Measurements from ENCODE around the gene RIMBP2.

RIMBP2 gene

GRCh38 chr12:130405332-130405731 lies 310.8 kb downstream of the RIMBP2 start:
- WGBS, 2 experiments, result 57 to 65% methylated on average over 7 of the region's 7 CpGs

GRCh38 chr12:130401703-130402102 lies 314.4 kb downstream of the RIMBP2 start:
- Histone ChIP-seq H3K4me1 (ENCODE audit: control insufficient read depth, insufficient read depth, low read length) (peaks cover 5% of the 10 kb centered on the region), H3K9me3 (ENCODE audit: control insufficient read depth, low read length) (no peaks in the 10 kb centered on the region), H3K27ac (ENCODE audit: insufficient read depth, low read depth, low read length, poor library complexity, severe bottlenecking) (no peak overlapping the region), H3K27me3 (ENCODE audit: control insufficient read depth, insufficient read depth, low read length, poor library complexity, severe bottlenecking) (no peaks in the 10 kb centered on the region), H3K36me3 (ENCODE audit: control insufficient read depth, insufficient read depth, low read length) (no peaks in the 10 kb centered on the region), H3K4me3 (ENCODE audit: insufficient read depth, low read depth, low read length) (no peak overlapping the region)
- 86 to 92% methylated on average over 6 of the region's 6 CpGs for WGBS, 2 experiments

More at GRCh38 chr12:130405332-130405731, 310.8 kb downstream of the RIMBP2 start:
- Histone ChIP-seq H3K4me3 (ENCODE audit: insufficient read depth, low read depth, low read length) (no peak overlapping the region), H3K27me3 (ENCODE audit: control insufficient read depth, insufficient read depth, low read length, poor library complexity, severe bottlenecking) (no peaks in the 10 kb centered on the region), H3K4me1 (ENCODE audit: control insufficient read depth, insufficient read depth, low read length) (peaks cover 5% of the 10 kb centered on the region), H3K27ac (ENCODE audit: insufficient read depth, low read depth, low read length, poor library complexity, severe bottlenecking) (no peak overlapping the region), H3K36me3 (ENCODE audit: control insufficient read depth, insufficient read depth, low read length) (no peaks in the 10 kb centered on the region), H3K9me3 (ENCODE audit: control insufficient read depth, low read length) (no peaks in the 10 kb centered on the region)

- WGBS, 2 experiments, result 94 to 95% methylated on average over 12 of the region's 12 CpGs
- Histone ChIP-seq H3K4me3 (ENCODE audit: insufficient read depth, low read depth, low read length) (no peak overlapping the region), H3K36me3 (ENCODE audit: control insufficient read depth, insufficient read depth, low read length) (no peaks in the 10 kb centered on the region), H3K27me3 (ENCODE audit: control insufficient read depth, insufficient read depth, low read length, poor library complexity, severe bottlenecking) (no peaks in the 10 kb centered on the region), H3K9me3 (ENCODE audit: control insufficient read depth, low read length) (no peaks in the 10 kb centered on the region), H3K27ac (ENCODE audit: insufficient read depth, low read depth, low read length, poor library complexity, severe bottlenecking) (no peak overlapping the region), H3K4me1 (ENCODE audit: control insufficient read depth, insufficient read depth, low read length) (no peaks in the 10 kb centered on the region)
Measured at GRCh38 chr12:130398100-130398848, 317.8 kb downstream of the RIMBP2 start.

GRCh38 chr12:130396667-130397066 lies 319.4 kb downstream of the RIMBP2 start:
- Histone ChIP-seq H3K4me1 (ENCODE audit: control insufficient read depth, insufficient read depth, low read length) (no peaks in the 10 kb centered on the region), H3K27me3 (ENCODE audit: control insufficient read depth, insufficient read depth, low read length, poor library complexity, severe bottlenecking) (no peaks in the 10 kb centered on the region), H3K36me3 (ENCODE audit: control insufficient read depth, insufficient read depth, low read length) (no peaks in the 10 kb centered on the region), H3K27ac (ENCODE audit: insufficient read depth, low read depth, low read length, poor library complexity, severe bottlenecking) (no peak overlapping the region), H3K9me3 (ENCODE audit: control insufficient read depth, low read length) (no peaks in the 10 kb centered on the region), H3K4me3 (ENCODE audit: insufficient read depth, low read depth, low read length) (no peak overlapping the region)
- 92 to 95% methylated on average over 2 of the region's 2 CpGs for WGBS, 2 experiments

GRCh38 chr12:130394906-130395305 lies 321.2 kb downstream of the RIMBP2 start:
- H3K36me3 ChIP-seq (ENCODE audit: control insufficient read depth, insufficient read depth, low read length), result no peaks in the 10 kb centered on the region
- WGBS, 2 experiments, result 75 to 79% methylated on average over 4 of the region's 4 CpGs
- H3K27me3 ChIP-seq (ENCODE audit: control insufficient read depth, insufficient read depth, low read length, poor library complexity, severe bottlenecking), result no peaks in the 10 kb centered on the region
- no peaks in the 10 kb centered on the region for H3K4me1 ChIP-seq (ENCODE audit: control insufficient read depth, insufficient read depth, low read length)
- H3K27ac ChIP-seq (ENCODE audit: insufficient read depth, low read depth, low read length, poor library complexity, severe bottlenecking), result no peak overlapping the region
- no peak overlapping the region for H3K4me3 ChIP-seq (ENCODE audit: insufficient read depth, low read depth, low read length)
- H3K9me3 ChIP-seq (ENCODE audit: control insufficient read depth, low read length), result no peaks in the 10 kb centered on the region

GRCh38 chr12:130391186-130391585 lies 324.9 kb downstream of the RIMBP2 start:
- Histone ChIP-seq H3K4me3 (ENCODE audit: insufficient read depth, low read depth, low read length) (no peak overlapping the region), H3K27ac (ENCODE audit: insufficient read depth, low read depth, low read length, poor library complexity, severe bottlenecking) (no peak overlapping the region), H3K4me1 (ENCODE audit: control insufficient read depth, insufficient read depth, low read length) (no peaks in the 10 kb centered on the region), H3K36me3 (ENCODE audit: control insufficient read depth, insufficient read depth, low read length) (no peaks in the 10 kb centered on the region), H3K27me3 (ENCODE audit: control insufficient read depth, insufficient read depth, low read length, poor library complexity, severe bottlenecking) (no peaks in the 10 kb centered on the region), H3K9me3 (ENCODE audit: control insufficient read depth, low read length) (no peaks in the 10 kb centered on the region)
- 87 to 89% methylated on average over 13 of the region's 14 CpGs for WGBS, 2 experiments

- H3K27me3 ChIP-seq (ENCODE audit: control insufficient read depth, insufficient read depth, low read length, poor library complexity, severe bottlenecking), result no peaks in the 10 kb centered on the region
- no peaks in the 10 kb centered on the region for H3K36me3 ChIP-seq (ENCODE audit: control insufficient read depth, insufficient read depth, low read length)
- H3K27ac ChIP-seq (ENCODE audit: insufficient read depth, low read depth, low read length, poor library complexity, severe bottlenecking), result no peak overlapping the region
- no peaks in the 10 kb centered on the region for H3K4me1 ChIP-seq (ENCODE audit: control insufficient read depth, insufficient read depth, low read length)
- 96 to 98% methylated on average over 4 of the region's 4 CpGs for WGBS, 2 experiments
- H3K4me3 ChIP-seq (ENCODE audit: insufficient read depth, low read depth, low read length), result no peak overlapping the region
- no peaks in the 10 kb centered on the region for H3K9me3 ChIP-seq (ENCODE audit: control insufficient read depth, low read length)
Measured at GRCh38 chr12:130385193-130385592, 330.9 kb downstream of the RIMBP2 start.

- Histone ChIP-seq H3K4me1 (ENCODE audit: control insufficient read depth, insufficient read depth, low read length) (no peaks in the 10 kb centered on the region), H3K36me3 (ENCODE audit: control insufficient read depth, insufficient read depth, low read length) (no peaks in the 10 kb centered on the region), H3K4me3 (ENCODE audit: insufficient read depth, low read depth, low read length) (no peak overlapping the region), H3K9me3 (ENCODE audit: control insufficient read depth, low read length) (no peaks in the 10 kb centered on the region), H3K27me3 (ENCODE audit: control insufficient read depth, insufficient read depth, low read length, poor library complexity, severe bottlenecking) (no peaks in the 10 kb centered on the region), H3K27ac (ENCODE audit: insufficient read depth, low read depth, low read length, poor library complexity, severe bottlenecking) (no peak overlapping the region)
- 78 to 82% methylated on average over 3 of the region's 3 CpGs for WGBS, 2 experiments
Measured at GRCh38 chr12:130384234-130384633, 331.9 kb downstream of the RIMBP2 start.

GRCh38 chr12:130382818-130383217 lies 333.3 kb downstream of the RIMBP2 start:
- Histone ChIP-seq H3K9me3 (ENCODE audit: control insufficient read depth, low read length) (no peaks in the 10 kb centered on the region), H3K4me1 (ENCODE audit: control insufficient read depth, insufficient read depth, low read length) (no peaks in the 10 kb centered on the region), H3K36me3 (ENCODE audit: control insufficient read depth, insufficient read depth, low read length) (no peaks in the 10 kb centered on the region), H3K27me3 (ENCODE audit: control insufficient read depth, insufficient read depth, low read length, poor library complexity, severe bottlenecking) (no peaks in the 10 kb centered on the region), H3K27ac (ENCODE audit: insufficient read depth, low read depth, low read length, poor library complexity, severe bottlenecking) (no peak overlapping the region), H3K4me3 (ENCODE audit: insufficient read depth, low read depth, low read length) (no peak overlapping the region)
- 95 to 97% methylated on average over 1 to 2 of the region's 2 CpGs for WGBS, 2 experiments

GRCh38 chr12:130375296-130376287 lies 340.5 kb downstream of the RIMBP2 start:
- Histone ChIP-seq H3K9me3 (ENCODE audit: control insufficient read depth, low read length) (no peaks in the 10 kb centered on the region), H3K27ac (ENCODE audit: insufficient read depth, low read depth, low read length, poor library complexity, severe bottlenecking) (no peak overlapping the region), H3K4me1 (ENCODE audit: control insufficient read depth, insufficient read depth, low read length) (no peaks in the 10 kb centered on the region), H3K36me3 (ENCODE audit: control insufficient read depth, insufficient read depth, low read length) (no peaks in the 10 kb centered on the region), H3K4me3 (ENCODE audit: insufficient read depth, low read depth, low read length) (no peak overlapping the region), H3K27me3 (ENCODE audit: control insufficient read depth, insufficient read depth, low read length, poor library complexity, severe bottlenecking) (no peaks in the 10 kb centered on the region)
- 94 to 96% methylated on average over 12 of the region's 13 CpGs for WGBS, 2 experiments

All from ectodermal cell (in vitro differentiated cells).